PFSK-1 (cell line): Measurements from ENCODE around the gene AQP7.

Experiments
- FOXP2 ChIP-seq: optimal IDR thresholded peaks from 2 replicates; pipeline ENCODE3; 2011; ENCODE audit warnings: borderline replicate concordance, control low read depth, inconsistent platforms; ENCODE audit not compliant: insufficient read depth; ENCODE audit errors: extremely low read length, extremely low read depth
- POLR2AphosphoS5 ChIP-seq: IDR thresholded peaks from 2 replicates; pipeline ENCODE4 v1.6.1; 2012; ENCODE audit warnings: low read depth, mild to moderate bottlenecking, control low read depth, low read length, moderate library complexity
- REST ChIP-seq, 2 experiments: IDR thresholded peaks; 2 replicates each; pipeline versions ENCODE4 v1.6.1 to v1.8.0; 2011 to 2012; ENCODE audit warnings: low read depth in 2 of 2, low read length in 2 of 2, control low read depth in 1 of 2, inconsistent platforms in 1 of 2, mild to moderate bottlenecking in 1 of 2, moderate library complexity in 1 of 2; ENCODE audit not compliant: insufficient read depth in 1 of 2
- SIN3A ChIP-seq: IDR thresholded peaks from 2 replicates; pipeline ENCODE4 v1.6.1; 2012; ENCODE audit warnings: mild to moderate bottlenecking, low read length, moderate library complexity, borderline replicate concordance; ENCODE audit not compliant: insufficient read depth
- TAF1 ChIP-seq: IDR thresholded peaks from 2 replicates; pipeline ENCODE4 v1.6.1; 2012; ENCODE audit warnings: low read length, control low read depth, borderline replicate concordance; ENCODE audit not compliant: insufficient read depth

Gene AQP7

GRCh38 chr9:33388110-33388994 is 14.0 kb downstream of the AQP7 start:
- no peak for TF ChIP-seq TAF1
- TF ChIP-seq SIN3A, result no peak
- no peak for TF ChIP-seq REST (IDR thresholded peaks at IDR 0.05; ENCODE audit: insufficient read depth in 1 of 2, low read depth in 2 of 2, low read length in 2 of 2)
- no peak for TF ChIP-seq POLR2AphosphoS5
- TF ChIP-seq FOXP2, result no peak

- TF ChIP-seq POLR2AphosphoS5, result no peak
- TF ChIP-seq FOXP2, result no peak
- no peak for TF ChIP-seq TAF1
- TF ChIP-seq SIN3A, result no peak
- no peak for TF ChIP-seq REST (IDR thresholded peaks at IDR 0.05; ENCODE audit: insufficient read depth in 1 of 2, low read depth in 2 of 2, low read length in 2 of 2)
These were observed 21.1 kb downstream of the AQP7 start for GRCh38 chr9:33381231-33381791.

- no peak for TF ChIP-seq POLR2AphosphoS5
- no peak for TF ChIP-seq REST (IDR thresholded peaks at IDR 0.05; ENCODE audit: insufficient read depth in 1 of 2, low read depth in 2 of 2, low read length in 2 of 2)
- no peak for TF ChIP-seq SIN3A
These were observed 21.8 kb downstream of the AQP7 start for GRCh38 chr9:33380390-33381094.

GRCh38 chr9:33379666-33380389 is 22.5 kb downstream of the AQP7 start:
- TF ChIP-seq TAF1 (no peak), REST (IDR thresholded peaks at IDR 0.05; ENCODE audit: insufficient read depth in 1 of 2, low read depth in 2 of 2, low read length in 2 of 2) (no peak), SIN3A (no peak), FOXP2 (no peak)
